Sigmoid colon (tissue), 3 donors: ENCODE results near the gene TXN.

Source experiments
- POLR2A ChIP-seq, 2 donors: fragments of 450-650 bp; IDR thresholded peaks; one replicate each; pipeline ENCODE4 v1.6.1; 2016; ENCODE audit warnings: antibody characterized with exemption in 2 of 2, mild to moderate bottlenecking in 2 of 2, moderate library complexity in 2 of 2
- TF ChIP-seq, protein P1 (sequence below), 4 experiments: fragments of 450-650 bp in 3 of 4; fragments of 200-600 bp in 1 of 4; IDR thresholded peaks; one replicate each; pipeline ENCODE4 v1.5.1; 2016 to 2019; ENCODE audit warnings: antibody characterized with exemption in 4 of 4, mild to moderate bottlenecking in 3 of 4, moderate library complexity in 2 of 4

DNA sequence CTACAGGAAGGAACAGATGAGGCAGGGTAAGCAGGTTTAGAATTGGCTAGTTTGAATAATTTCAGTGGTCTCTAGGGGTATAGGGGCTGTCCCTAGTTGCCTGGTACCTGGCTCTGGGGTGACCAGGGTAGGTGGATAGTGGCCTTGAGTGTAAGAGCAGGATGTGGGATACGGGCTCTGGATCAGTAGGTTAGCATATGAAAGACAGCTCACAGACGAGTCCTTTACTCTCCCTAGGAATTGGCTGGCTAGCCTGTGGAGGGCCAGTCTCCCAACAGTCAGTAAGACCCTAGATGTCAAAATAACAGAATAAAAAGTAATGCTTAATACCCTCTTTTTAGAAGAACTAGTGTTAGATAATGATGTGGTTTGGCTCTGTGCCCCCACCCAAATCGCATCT is 31.7 kb downstream of the TXN start:
- no peak for TF ChIP-seq POLR2A (IDR thresholded peaks at IDR 0.05)
- TF ChIP-seq, protein P1, sequence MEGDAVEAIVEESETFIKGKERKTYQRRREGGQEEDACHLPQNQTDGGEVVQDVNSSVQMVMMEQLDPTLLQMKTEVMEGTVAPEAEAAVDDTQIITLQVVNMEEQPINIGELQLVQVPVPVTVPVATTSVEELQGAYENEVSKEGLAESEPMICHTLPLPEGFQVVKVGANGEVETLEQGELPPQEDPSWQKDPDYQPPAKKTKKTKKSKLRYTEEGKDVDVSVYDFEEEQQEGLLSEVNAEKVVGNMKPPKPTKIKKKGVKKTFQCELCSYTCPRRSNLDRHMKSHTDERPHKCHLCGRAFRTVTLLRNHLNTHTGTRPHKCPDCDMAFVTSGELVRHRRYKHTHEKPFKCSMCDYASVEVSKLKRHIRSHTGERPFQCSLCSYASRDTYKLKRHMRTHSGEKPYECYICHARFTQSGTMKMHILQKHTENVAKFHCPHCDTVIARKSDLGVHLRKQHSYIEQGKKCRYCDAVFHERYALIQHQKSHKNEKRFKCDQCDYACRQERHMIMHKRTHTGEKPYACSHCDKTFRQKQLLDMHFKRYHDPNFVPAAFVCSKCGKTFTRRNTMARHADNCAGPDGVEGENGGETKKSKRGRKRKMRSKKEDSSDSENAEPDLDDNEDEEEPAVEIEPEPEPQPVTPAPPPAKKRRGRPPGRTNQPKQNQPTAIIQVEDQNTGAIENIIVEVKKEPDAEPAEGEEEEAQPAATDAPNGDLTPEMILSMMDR (IDR thresholded peaks at IDR 0.05), result no peak
